ENCODE data around the gene RBM33.

GRCh38 chr7:155684543-155684942 is 40.1 kb downstream of the RBM33 start:
- no peak for TF ChIP-seq EP300 (IDR thresholded peaks at IDR 0.05)
- no peak for TF ChIP-seq CTCF (IDR thresholded peaks at IDR 0.05)
- TF ChIP-seq POLR2A (IDR thresholded peaks at IDR 0.05; ENCODE audit: low read depth) = no peak
- TF ChIP-seq POLR2AphosphoS5 (IDR thresholded peaks at IDR 0.05) = no peak

Data from esophagus muscularis mucosa (tissue), 4 donors.